ENCODE results near the gene SEMA4B. TPM values are rescaled to one million over a fixed set of nuclear protein-coding genes. Genes with fewer than 3 reads are reported as not detected.
A peak's percentile ranks its signal among the peaks of the same experiment; 100 is the strongest.

SEMA4B gene
- total RNA-seq, 1 experiment from 2014 or later: 32.5 TPM

GRCh38 chr15:90257776-90258175 lies 56.6 kb downstream of the SEMA4B start:
- H2BK20ac ChIP-seq (ENCODE audit: low read depth, low read length, poor library complexity, severe bottlenecking): no peak overlapping the region
- H3K27ac ChIP-seq (ENCODE audit: insufficient read length, low read depth, low read length): no peak overlapping the region
- no peak overlapping the region for H2BK120ac ChIP-seq (ENCODE audit: low read depth, low read length, poor library complexity, severe bottlenecking)
- H3K23ac ChIP-seq (ENCODE audit: insufficient read length, low read depth, low read length): no peak overlapping the region
- H3K56ac ChIP-seq (ENCODE audit: insufficient read length, low read depth, low read length): no peak overlapping the region
- WGBS (ENCODE audit: extremely low coverage, insufficient read length, low lambda C conversion rate): no CpG with 5 or more reads among the region's 7 CpGs
- no peaks in the 10 kb centered on the region for H3K79me2 ChIP-seq (ENCODE audit: insufficient read depth, low read length)
- no peak overlapping the region for H4K91ac ChIP-seq (ENCODE audit: insufficient read length, low read depth, low read length)
- no peak overlapping the region for H4K8ac ChIP-seq (replicated peaks; ENCODE audit: insufficient read length, low read depth, low read length)
- H3K4me2 ChIP-seq (ENCODE audit: insufficient read depth, insufficient read length, low read length): no peak overlapping the region
- no peaks in the 10 kb centered on the region for H3K27me3 ChIP-seq (ENCODE audit: insufficient read depth, low read length)
- Mint-ChIP-seq H3K4me3 (no peak overlapping the region), H3K4me1 (peaks cover 8 to 10% of the 10 kb centered on the region in 2 experiments; a peak in 3 of 4 replicates), H3K27ac (peak overlapping the region in 1 of 3 experiments; percentile 69; a peak in 1 of 7 replicates), H3K36me3 (ENCODE audit: insufficient read depth in 1 of 3, low read depth in 3 of 3) (no peaks in the 10 kb centered on the region), H3K27me3 (ENCODE audit: low read depth) (peaks cover 2% of the 10 kb centered on the region; the same call in 1 of the 2 replicates), H3K9me3 (no peaks in the 10 kb centered on the region)
- no peak overlapping the region for H2BK15ac ChIP-seq (ENCODE audit: low read depth, low read length)
- H3K79me1 ChIP-seq (ENCODE audit: insufficient read depth, low read depth, low read length, poor library complexity, severe bottlenecking): no peaks in the 10 kb centered on the region
- H2AK5ac ChIP-seq (ENCODE audit: insufficient read length, low read length): no peak overlapping the region
- H2AFZ ChIP-seq (ENCODE audit: low read length): no peak overlapping the region
- DNase-seq: no peak
- no peak for TF ChIP-seq CTCF (conservative IDR thresholded peaks at IDR 0.05)
- H3K9me3 ChIP-seq (ENCODE audit: control insufficient read depth, low read depth, low read length): no peaks in the 10 kb centered on the region
- H4K5ac ChIP-seq (ENCODE audit: insufficient read length, low read depth, low read length): no peak overlapping the region
- no peaks in the 10 kb centered on the region for H3K23me2 ChIP-seq (ENCODE audit: insufficient read length, low read depth, low read length, poor library complexity, severe bottlenecking)
- H3K9ac ChIP-seq (ENCODE audit: extremely low read depth, insufficient read length, low read length): no peak overlapping the region
- no peak overlapping the region for H3K14ac ChIP-seq (ENCODE audit: insufficient read depth, low read length)
- H4K20me1 ChIP-seq (ENCODE audit: control insufficient read depth, insufficient read depth, insufficient read length): no peaks in the 10 kb centered on the region
- no peak overlapping the region for H3T11ph ChIP-seq (ENCODE audit: low read length)
- H2BK5ac ChIP-seq (ENCODE audit: insufficient read length, low read length): no peak overlapping the region
- H3K4ac ChIP-seq (ENCODE audit: low read depth, low read length): no peak overlapping the region
- H3K4me1 ChIP-seq (ENCODE audit: insufficient read depth, low read length): no peaks in the 10 kb centered on the region
- H2BK12ac ChIP-seq (ENCODE audit: insufficient read length, low read depth, low read length): no peak overlapping the region
- no peak overlapping the region for H3K18ac ChIP-seq (ENCODE audit: insufficient read length, low read depth, low read length)

All from H9 (cell line).